OCI-LY1 (cell line): ENCODE measurements around the gene ASTN1.

Experiments
- H2AFZ ChIP-seq: fragments of 200-600 bp; sonication (generic), shearing (Covaris generic); 2 replicates; pipeline ENCODE4 v1.6.0; 2014; ENCODE audit warnings: antibody characterized with exemption, mild to moderate bottlenecking, low read length
- H3F3A ChIP-seq: fragments of 200-600 bp; sonication (generic), shearing (Covaris generic); 2 replicates; pipeline ENCODE4 v1.6.0; 2014; ENCODE audit warnings: mild to moderate bottlenecking, antibody characterized with exemption, low read length, moderate library complexity; ENCODE audit not compliant: insufficient read depth
- H3K27ac ChIP-seq: fragments of 200-600 bp; sonication (generic); 2 replicates; pipeline ENCODE4 v1.5.1; 2014; ENCODE audit warnings: low read length, mixed run types, mild to moderate bottlenecking, low read depth; ENCODE audit not compliant: poor library complexity, severe bottlenecking
- H3K27me3 ChIP-seq: fragments of 200-600 bp; sonication (generic); 2 replicates; pipeline ENCODE4 v1.6.0; 2014; ENCODE audit warnings: antibody characterized with exemption, mild to moderate bottlenecking, low read length, moderate library complexity; ENCODE audit not compliant: insufficient read depth
- H3K36me3 ChIP-seq: fragments of 200-600 bp; sonication (generic); 2 replicates; pipeline ENCODE4 v1.6.1; 2014; ENCODE audit warnings: mild to moderate bottlenecking, antibody characterized with exemption, low read length, moderate library complexity, mixed read lengths; ENCODE audit not compliant: insufficient read depth
- H3K4me1 ChIP-seq: fragments of 200-600 bp; sonication (generic); 2 replicates; pipeline ENCODE4 v1.5.1; 2014; ENCODE audit warnings: mild to moderate bottlenecking, low read length, moderate library complexity; ENCODE audit not compliant: insufficient read depth, severe bottlenecking
- H3K4me2 ChIP-seq: fragments of 200-600 bp; sonication (generic), shearing (Covaris generic); 2 replicates; pipeline ENCODE4 v1.6.1; 2014; ENCODE audit warnings: low read length
- H3K4me3 ChIP-seq: fragments of 200-600 bp; sonication (generic); 2 replicates; pipeline ENCODE4 v1.5.1; 2014; ENCODE audit warnings: low read length, low read depth, mild to moderate bottlenecking, mixed read lengths; ENCODE audit not compliant: poor library complexity, severe bottlenecking
- H3K79me2 ChIP-seq: fragments of 200-600 bp; shearing (Covaris generic); 2 replicates; pipeline ENCODE4 v1.6.1; 2016; ENCODE audit warnings: mixed run types, low read length, mixed read lengths; ENCODE audit not compliant: insufficient read depth
- H3K9ac ChIP-seq: fragments of 200-600 bp; sonication (generic), shearing (Covaris generic); 2 replicates; pipeline ENCODE4 v1.6.1; 2014; ENCODE audit warnings: mild to moderate bottlenecking, low read length, mixed read lengths
- H3K9me2 ChIP-seq: fragments of 200-600 bp; sonication (generic), shearing (Covaris generic); 2 replicates; pipeline ENCODE4 v1.6.1; 2014; ENCODE audit warnings: low read depth, mild to moderate bottlenecking, low read length, mixed read lengths
- H3K9me3 ChIP-seq: fragments of 200-600 bp; shearing (Covaris generic); 2 replicates; pipeline ENCODE4 v1.6.1; 2014; ENCODE audit warnings: low read length, mixed read lengths
- H4K20me1 ChIP-seq: fragments of 200-600 bp; sonication (generic), shearing (Covaris generic); 2 replicates; pipeline ENCODE4 v1.6.0; 2016; ENCODE audit warnings: mild to moderate bottlenecking, low read length; ENCODE audit not compliant: insufficient read depth
- CTCF ChIP-seq: fragments of 200-600 bp; sonication (generic), shearing (Covaris generic); IDR thresholded peaks from 2 replicates; pipeline ENCODE4 v1.5.1; 2017; ENCODE audit warnings: mild to moderate bottlenecking, antibody characterized with exemption, low read length, moderate library complexity, mixed read lengths
- EZH2 ChIP-seq: fragments of 200-600 bp; sonication (generic), shearing (Covaris generic); IDR thresholded peaks from 2 replicates; pipeline ENCODE4 v1.8.0; 2017; ENCODE audit warnings: borderline replicate concordance, mixed run types, mild to moderate bottlenecking, antibody characterized with exemption, low read length, moderate library complexity, mixed read lengths

The ASTN1 gene

GRCh38 chr1:176949033-176949662, 215.4 kb downstream of the ASTN1 start:
- no peaks in the 10 kb centered on the region for H3K9me3 ChIP-seq
- TF ChIP-seq CTCF (peak; percentile 86), EZH2 (no peak)
- H2AFZ ChIP-seq, result no peak overlapping the region

GRCh38 chr1:176944606-176945005, 219.9 kb downstream of the ASTN1 start:
- no peak overlapping the region for H3K4me2 ChIP-seq
- H3K9me2 ChIP-seq, result no peaks in the 10 kb centered on the region
- no peaks in the 10 kb centered on the region for H4K20me1 ChIP-seq
- no peaks in the 10 kb centered on the region for H3K9me3 ChIP-seq
- H3K4me1 ChIP-seq, result no peaks in the 10 kb centered on the region
- no peak for TF ChIP-seq CTCF
- no peak for TF ChIP-seq EZH2
- no peaks in the 10 kb centered on the region for H3K27me3 ChIP-seq
- H3F3A ChIP-seq, result no peaks in the 10 kb centered on the region
- no peak overlapping the region for H3K9ac ChIP-seq
- H3K27ac ChIP-seq, result no peak overlapping the region
- H3K4me3 ChIP-seq, result no peak overlapping the region
- H2AFZ ChIP-seq, result no peak overlapping the region
- H3K36me3 ChIP-seq, result no peaks in the 10 kb centered on the region
- no peaks in the 10 kb centered on the region for H3K79me2 ChIP-seq

More at GRCh38 chr1:176949033-176949662, 215.4 kb downstream of the ASTN1 start:
- no peak overlapping the region for H3K4me3 ChIP-seq
- no peaks in the 10 kb centered on the region for H3K4me1 ChIP-seq
- H3K79me2 ChIP-seq, result no peaks in the 10 kb centered on the region
- H3K36me3 ChIP-seq, result no peaks in the 10 kb centered on the region
- H3K27me3 ChIP-seq, result no peaks in the 10 kb centered on the region
- H3K9ac ChIP-seq, result no peak overlapping the region
- H4K20me1 ChIP-seq, result no peaks in the 10 kb centered on the region
- no peak overlapping the region for H3K27ac ChIP-seq
- H3F3A ChIP-seq, result no peaks in the 10 kb centered on the region
- H3K9me2 ChIP-seq, result no peaks in the 10 kb centered on the region
- no peak overlapping the region for H3K4me2 ChIP-seq

GRCh38 chr1:176943783-176944182, 220.7 kb downstream of the ASTN1 start:
- Histone ChIP-seq H3K4me1 (no peaks in the 10 kb centered on the region), H3K27ac (no peak overlapping the region), H3K9me2 (no peaks in the 10 kb centered on the region), H3K9me3 (no peaks in the 10 kb centered on the region), H3K27me3 (no peaks in the 10 kb centered on the region), H3F3A (no peaks in the 10 kb centered on the region), H3K36me3 (no peaks in the 10 kb centered on the region), H3K4me2 (no peak overlapping the region), H3K4me3 (no peak overlapping the region), H2AFZ (no peak overlapping the region), H3K79me2 (no peaks in the 10 kb centered on the region), H4K20me1 (no peaks in the 10 kb centered on the region), H3K9ac (no peak overlapping the region)
- TF ChIP-seq CTCF, result no peak
- TF ChIP-seq EZH2, result no peak
